ENCODE measurements around the gene E2F4. TPM values are rescaled to one million over a fixed set of nuclear protein-coding genes. Genes with fewer than 3 reads are reported as not detected.

The E2F4 gene
- total RNA-seq, 1 experiment from 2014 or later, result 86.2 TPM

DNA sequence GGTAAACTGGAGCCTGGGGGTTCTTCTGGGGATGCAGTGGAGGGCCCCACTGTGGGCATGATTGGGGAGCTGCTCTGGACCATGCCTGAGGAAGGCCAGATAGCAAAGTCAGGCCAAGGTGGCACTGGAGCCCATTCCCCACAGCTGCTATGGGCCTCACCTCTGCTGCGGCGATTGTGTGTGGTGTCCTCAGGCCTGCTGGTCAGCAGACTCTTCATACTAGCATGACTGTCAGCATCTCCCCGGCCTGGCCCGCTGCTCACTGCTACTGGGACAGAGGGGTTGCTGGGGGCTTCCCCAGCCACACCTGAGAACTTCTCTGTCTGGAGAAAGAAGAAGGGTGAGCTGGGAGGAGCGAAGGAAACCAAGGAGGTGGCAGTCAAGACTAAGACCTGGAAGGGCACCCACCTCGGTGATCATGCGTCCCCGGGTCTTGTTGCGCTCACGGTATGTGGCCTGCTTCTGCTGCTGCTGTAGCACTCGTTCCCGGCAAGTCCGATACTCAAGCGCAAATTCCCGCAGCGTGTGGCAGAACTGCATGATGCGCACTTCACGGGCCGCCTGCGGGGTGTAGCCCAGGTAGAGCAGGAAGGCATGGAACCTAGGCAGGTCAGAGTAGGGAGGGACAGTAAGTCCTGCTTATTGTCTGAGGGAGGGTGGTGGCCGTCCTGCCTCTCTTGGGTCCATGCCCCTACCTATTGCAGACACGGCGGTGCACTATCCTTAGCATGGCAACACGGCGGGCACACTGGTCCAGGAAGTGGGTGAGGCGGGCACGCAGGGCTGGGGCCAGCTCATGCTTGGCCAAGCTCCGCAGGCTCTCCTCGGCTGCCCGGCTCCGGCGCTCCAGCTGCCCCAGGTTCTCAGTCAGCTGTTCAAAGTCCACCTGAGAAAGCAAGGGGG is 38.2 kb downstream of the E2F4 start:
- H3F3A ChIP-seq (ENCODE audit: low read length, unreplicated experiment), result no peaks in the 10 kb centered on the region
- TF ChIP-seq, protein P1, sequence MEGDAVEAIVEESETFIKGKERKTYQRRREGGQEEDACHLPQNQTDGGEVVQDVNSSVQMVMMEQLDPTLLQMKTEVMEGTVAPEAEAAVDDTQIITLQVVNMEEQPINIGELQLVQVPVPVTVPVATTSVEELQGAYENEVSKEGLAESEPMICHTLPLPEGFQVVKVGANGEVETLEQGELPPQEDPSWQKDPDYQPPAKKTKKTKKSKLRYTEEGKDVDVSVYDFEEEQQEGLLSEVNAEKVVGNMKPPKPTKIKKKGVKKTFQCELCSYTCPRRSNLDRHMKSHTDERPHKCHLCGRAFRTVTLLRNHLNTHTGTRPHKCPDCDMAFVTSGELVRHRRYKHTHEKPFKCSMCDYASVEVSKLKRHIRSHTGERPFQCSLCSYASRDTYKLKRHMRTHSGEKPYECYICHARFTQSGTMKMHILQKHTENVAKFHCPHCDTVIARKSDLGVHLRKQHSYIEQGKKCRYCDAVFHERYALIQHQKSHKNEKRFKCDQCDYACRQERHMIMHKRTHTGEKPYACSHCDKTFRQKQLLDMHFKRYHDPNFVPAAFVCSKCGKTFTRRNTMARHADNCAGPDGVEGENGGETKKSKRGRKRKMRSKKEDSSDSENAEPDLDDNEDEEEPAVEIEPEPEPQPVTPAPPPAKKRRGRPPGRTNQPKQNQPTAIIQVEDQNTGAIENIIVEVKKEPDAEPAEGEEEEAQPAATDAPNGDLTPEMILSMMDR (conservative IDR thresholded peaks at IDR 0.05; ENCODE audit: low read depth, low read length), result no peak
- TF ChIP-seq EZH2phosphoT487 (IDR thresholded peaks at IDR 0.05; ENCODE audit: borderline replicate concordance, low read length), result no peak
- no peak for TF ChIP-seq EZH2 (IDR thresholded peaks at IDR 0.05; ENCODE audit: low read length, unreplicated experiment)
- peaks cover 19% of the 10 kb centered on the region for H3K79me2 ChIP-seq (ENCODE audit: low read length)
- no peak overlapping the region for H3K4me2 ChIP-seq (ENCODE audit: low read length)
- intact Hi-C loops (cut with micrococcal nuclease), result no loop called here
- ATAC-seq, result no peak
- CTCF ChIA-PET, result no interaction called here
- H3K9ac ChIP-seq (ENCODE audit: low read length), result no peak overlapping the region
- H3K4me1 ChIP-seq (ENCODE audit: insufficient read depth, low read length), result peaks cover 12% of the 10 kb centered on the region; the same call in 1 of the 2 replicates
- H3K4me3 ChIP-seq (ENCODE audit: low read length), result no peak overlapping the region
- no peaks in the 10 kb centered on the region for H3K9me3 ChIP-seq (ENCODE audit: low read length)
- BruUV-seq (replicated peaks), result no TSS peak
- no peaks in the 10 kb centered on the region for H3K9me2 ChIP-seq (replicated peaks; ENCODE audit: low read length)
- H3K27me3 ChIP-seq (ENCODE audit: low read length), result no peaks in the 10 kb centered on the region
- DNase-seq, result no peak
- H4K20me1 ChIP-seq (ENCODE audit: low read length), result no peaks in the 10 kb centered on the region
- POLR2A ChIA-PET (ENCODE audit: unreplicated experiment), result no interaction called here
- H2AFZ ChIP-seq (ENCODE audit: low read length), result no peak overlapping the region
- peaks cover 18% of the 10 kb centered on the region; the same call in 1 of the 2 replicates for H3K36me3 ChIP-seq (ENCODE audit: low read depth, low read length)
- no peak overlapping the region for H3K27ac ChIP-seq (ENCODE audit: low read length)

DNA sequence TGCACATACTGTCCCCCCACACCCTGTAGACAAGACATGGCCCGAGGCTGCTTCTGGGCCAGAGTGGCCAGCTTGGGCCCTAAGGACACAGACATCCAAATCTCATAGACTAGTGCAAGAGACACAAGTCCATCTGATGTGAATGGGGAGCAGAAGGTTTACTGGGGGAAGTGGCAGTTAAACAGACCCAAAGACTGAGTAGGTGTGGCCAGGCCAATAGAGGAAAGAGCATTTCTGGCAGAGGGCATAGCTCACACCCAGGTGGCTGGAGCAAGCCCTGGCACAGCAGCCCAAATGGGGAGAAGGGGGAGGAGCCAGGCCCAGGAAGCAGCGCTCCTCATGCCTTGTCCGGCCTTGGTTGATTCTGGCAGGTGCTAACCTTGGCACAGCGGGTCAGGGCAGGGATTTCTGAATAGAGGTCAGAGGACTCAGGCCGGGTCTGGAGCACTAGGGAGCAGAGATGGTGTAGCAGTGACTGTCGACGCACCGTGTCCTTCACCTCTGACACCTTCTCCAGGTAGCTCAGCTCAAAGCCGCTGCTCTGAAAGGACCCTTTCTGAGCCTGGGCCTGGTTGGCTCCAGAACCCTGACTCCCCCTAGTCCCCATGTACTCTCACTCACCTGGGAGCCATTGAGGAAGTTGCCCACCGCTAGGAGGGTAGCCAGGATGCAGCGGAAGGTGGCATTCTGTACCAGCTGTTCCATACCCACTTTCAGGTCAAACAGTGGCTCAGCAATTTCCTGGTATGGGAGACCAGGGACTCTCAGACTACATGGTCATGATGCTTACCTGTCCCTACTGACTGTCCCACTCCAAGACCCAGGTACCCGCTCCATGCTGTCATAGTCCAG is 39.1 kb downstream of the E2F4 start:
- Histone ChIP-seq H3F3A (ENCODE audit: low read length, unreplicated experiment) (no peaks in the 10 kb centered on the region), H3K9me3 (ENCODE audit: low read length) (no peaks in the 10 kb centered on the region), H3K27me3 (ENCODE audit: low read length) (no peaks in the 10 kb centered on the region), H2AFZ (ENCODE audit: low read length) (no peak overlapping the region), H3K9ac (ENCODE audit: low read length) (no peak overlapping the region), H3K9me2 (replicated peaks; ENCODE audit: low read length) (no peaks in the 10 kb centered on the region), H3K27ac (ENCODE audit: low read length) (no peak overlapping the region), H3K36me3 (ENCODE audit: low read depth, low read length) (peaks cover 22% of the 10 kb centered on the region; the same call in 1 of the 2 replicates), H3K4me3 (ENCODE audit: low read length) (no peak overlapping the region), H4K20me1 (ENCODE audit: low read length) (no peaks in the 10 kb centered on the region), H3K4me1 (ENCODE audit: insufficient read depth, low read length) (peaks cover 12% of the 10 kb centered on the region; the same call in 1 of the 2 replicates), H3K4me2 (ENCODE audit: low read length) (no peak overlapping the region), H3K79me2 (ENCODE audit: low read length) (peaks cover 19% of the 10 kb centered on the region)
- ChIA-PET CTCF (no interaction called here), POLR2A (ENCODE audit: unreplicated experiment) (no interaction called here)
- no peak for DNase-seq
- ATAC-seq, result no peak
- no TSS peak for BruUV-seq (replicated peaks)
- intact Hi-C loops (cut with micrococcal nuclease), result no loop called here
- TF ChIP-seq EZH2 (IDR thresholded peaks at IDR 0.05; ENCODE audit: low read length, unreplicated experiment), result no peak
- TF ChIP-seq, protein P1 (conservative IDR thresholded peaks at IDR 0.05; ENCODE audit: low read depth, low read length), result no peak
- TF ChIP-seq EZH2phosphoT487 (IDR thresholded peaks at IDR 0.05; ENCODE audit: borderline replicate concordance, low read length), result no peak
